Right lobe of liver (tissue), 4 donors: ENCODE data around the gene DLG2.
"Not testable (repeated sequence)": the region's sequence is repeated elsewhere in the genome, so short reads cannot be mapped to it uniquely, and the experiment has no call there.

Experiments used
- POLR2A ChIP-seq: fragments of 450-650 bp; IDR thresholded peaks from one replicate; pipeline ENCODE4 v1.6.1; 2017; ENCODE audit warnings: antibody characterized with exemption, mild to moderate bottlenecking
- TF ChIP-seq, protein P1 (sequence below), 4 donors: fragments of 200-600 bp in 3 of 4; fragments of 450-650 bp in 1 of 4; IDR thresholded peaks; one replicate each; pipeline versions ENCODE4 v1.5.1 to v1.8.0; 2016 to 2022; ENCODE audit warnings: antibody characterized with exemption in 4 of 4, mild to moderate bottlenecking in 2 of 4
- donor health status: DM: no; HTN: no; CAD: no.
- donor health status: DM: no; HTN: no; CAD: no.
- donor health status: DM: no; HTN: yes; CAD: no.

DNA sequence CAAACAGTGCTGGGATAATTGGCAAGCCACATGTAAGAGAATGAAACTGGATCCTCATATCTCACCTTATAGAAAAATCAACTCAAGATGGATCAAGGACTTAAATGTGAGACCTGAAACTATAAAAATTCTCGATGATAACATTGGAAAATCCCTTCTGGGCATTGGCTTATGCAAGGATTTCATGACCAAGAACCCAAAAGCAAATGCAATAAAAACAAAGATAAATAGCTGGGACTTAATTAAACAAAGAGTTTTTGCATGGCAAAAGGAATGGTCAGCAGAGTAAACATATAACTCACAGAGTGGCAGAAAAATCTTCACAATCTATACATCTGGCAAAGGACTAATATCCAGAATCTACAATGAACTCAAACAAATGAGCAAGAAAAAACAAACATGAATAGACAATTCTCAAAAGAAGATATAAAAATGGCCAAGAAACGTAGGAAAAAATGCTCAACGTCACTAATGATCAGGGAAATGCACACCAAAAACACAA, 639.4 kb downstream of the DLG2 start:
- TF ChIP-seq, protein P1, sequence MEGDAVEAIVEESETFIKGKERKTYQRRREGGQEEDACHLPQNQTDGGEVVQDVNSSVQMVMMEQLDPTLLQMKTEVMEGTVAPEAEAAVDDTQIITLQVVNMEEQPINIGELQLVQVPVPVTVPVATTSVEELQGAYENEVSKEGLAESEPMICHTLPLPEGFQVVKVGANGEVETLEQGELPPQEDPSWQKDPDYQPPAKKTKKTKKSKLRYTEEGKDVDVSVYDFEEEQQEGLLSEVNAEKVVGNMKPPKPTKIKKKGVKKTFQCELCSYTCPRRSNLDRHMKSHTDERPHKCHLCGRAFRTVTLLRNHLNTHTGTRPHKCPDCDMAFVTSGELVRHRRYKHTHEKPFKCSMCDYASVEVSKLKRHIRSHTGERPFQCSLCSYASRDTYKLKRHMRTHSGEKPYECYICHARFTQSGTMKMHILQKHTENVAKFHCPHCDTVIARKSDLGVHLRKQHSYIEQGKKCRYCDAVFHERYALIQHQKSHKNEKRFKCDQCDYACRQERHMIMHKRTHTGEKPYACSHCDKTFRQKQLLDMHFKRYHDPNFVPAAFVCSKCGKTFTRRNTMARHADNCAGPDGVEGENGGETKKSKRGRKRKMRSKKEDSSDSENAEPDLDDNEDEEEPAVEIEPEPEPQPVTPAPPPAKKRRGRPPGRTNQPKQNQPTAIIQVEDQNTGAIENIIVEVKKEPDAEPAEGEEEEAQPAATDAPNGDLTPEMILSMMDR (IDR thresholded peaks at IDR 0.05), result not testable (repeated sequence)
- TF ChIP-seq POLR2A, result not testable (repeated sequence)
